Measurements from ENCODE around the gene ISOC2. TPM values are rescaled to one million over a fixed set of nuclear protein-coding genes. Genes with fewer than 3 reads are reported as not detected.

ISOC2 gene
- total and polyA plus RNA-seq, 4 donors: 34.9 to 85.0 (median 65.9) TPM

DNA sequence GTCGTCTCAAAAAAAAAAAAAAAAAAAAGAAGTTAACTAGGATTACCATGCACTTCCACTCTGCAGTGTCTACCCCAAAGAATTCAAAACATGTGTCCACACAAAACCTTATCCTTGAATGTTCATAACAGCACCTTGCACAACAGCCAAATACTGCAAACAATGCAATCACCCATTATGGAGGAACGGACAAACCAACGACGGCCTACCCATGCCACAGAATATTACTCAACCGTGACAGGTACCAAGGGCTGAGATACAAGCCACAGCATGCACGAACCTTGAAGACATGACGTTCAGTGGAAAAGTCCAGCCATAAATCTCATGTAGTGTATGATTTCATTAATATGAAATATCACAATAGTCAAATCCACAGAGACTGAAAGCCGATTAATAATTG lies 15.4 kb downstream of the ISOC2 start:
- TF ChIP-seq, protein P1, sequence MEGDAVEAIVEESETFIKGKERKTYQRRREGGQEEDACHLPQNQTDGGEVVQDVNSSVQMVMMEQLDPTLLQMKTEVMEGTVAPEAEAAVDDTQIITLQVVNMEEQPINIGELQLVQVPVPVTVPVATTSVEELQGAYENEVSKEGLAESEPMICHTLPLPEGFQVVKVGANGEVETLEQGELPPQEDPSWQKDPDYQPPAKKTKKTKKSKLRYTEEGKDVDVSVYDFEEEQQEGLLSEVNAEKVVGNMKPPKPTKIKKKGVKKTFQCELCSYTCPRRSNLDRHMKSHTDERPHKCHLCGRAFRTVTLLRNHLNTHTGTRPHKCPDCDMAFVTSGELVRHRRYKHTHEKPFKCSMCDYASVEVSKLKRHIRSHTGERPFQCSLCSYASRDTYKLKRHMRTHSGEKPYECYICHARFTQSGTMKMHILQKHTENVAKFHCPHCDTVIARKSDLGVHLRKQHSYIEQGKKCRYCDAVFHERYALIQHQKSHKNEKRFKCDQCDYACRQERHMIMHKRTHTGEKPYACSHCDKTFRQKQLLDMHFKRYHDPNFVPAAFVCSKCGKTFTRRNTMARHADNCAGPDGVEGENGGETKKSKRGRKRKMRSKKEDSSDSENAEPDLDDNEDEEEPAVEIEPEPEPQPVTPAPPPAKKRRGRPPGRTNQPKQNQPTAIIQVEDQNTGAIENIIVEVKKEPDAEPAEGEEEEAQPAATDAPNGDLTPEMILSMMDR (IDR thresholded peaks at IDR 0.05; ENCODE audit: control extremely low read depth, extremely low read depth): no peak
- ATAC-seq (ENCODE audit: insufficient read depth, low FRiP score): no peak
- no peak overlapping the region for H3K4me3 ChIP-seq
- no peaks in the 10 kb centered on the region for H3K36me3 ChIP-seq (ENCODE audit: control insufficient read depth in 4 of 4, insufficient read depth in 4 of 4, low read length in 4 of 4)
- no peak overlapping the region for H3K9ac ChIP-seq (ENCODE audit: insufficient read depth in 1 of 2, low read length in 2 of 2)
- H3K27ac ChIP-seq (ENCODE audit: low read depth in 1 of 2, low read length in 1 of 2): no peak overlapping the region
- peaks cover 0 to 5% (median 0%) of the 10 kb centered on the region in 4 donors for H3K9me3 ChIP-seq (ENCODE audit: control insufficient read depth in 4 of 4, insufficient read depth in 3 of 4, low read length in 3 of 4)
- H3K4me1 ChIP-seq (ENCODE audit: control insufficient read depth in 5 of 5, insufficient read depth in 5 of 5, low read length in 5 of 5): peaks cover 0 to 4% (median 0%) of the 10 kb centered on the region in 5 donors
- 62 to 67% methylated on average over 8 of the region's 8 CpGs for WGBS, 2 donors
- no peak for DNase-seq
- peaks cover 4 to 78% (median 40%) of the 10 kb centered on the region in 3 donors for H3K27me3 ChIP-seq (ENCODE audit: control insufficient read depth in 3 of 3, insufficient read depth in 3 of 3, low read length in 2 of 3)

DNA sequence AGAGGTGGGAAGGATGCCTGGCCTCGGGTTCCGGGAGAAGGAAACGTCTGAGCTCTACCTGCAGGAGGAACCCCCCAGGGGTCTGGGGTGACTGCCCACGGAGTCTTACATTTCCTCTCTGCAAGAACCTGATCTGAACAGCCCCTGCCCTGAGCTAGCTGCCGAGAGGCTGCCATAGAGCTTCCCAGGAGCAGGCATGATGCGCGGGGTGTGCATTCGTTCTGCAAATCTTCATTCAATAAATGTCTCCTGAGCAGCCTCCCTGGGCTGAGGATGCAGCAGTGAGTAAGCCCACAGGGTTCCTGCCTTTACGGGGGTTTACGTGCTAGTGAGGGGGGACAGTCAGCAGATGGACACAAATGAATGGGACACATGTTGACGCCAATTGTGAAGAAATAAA lies 16.8 kb downstream of the ISOC2 start:
- H3K4me1 ChIP-seq (ENCODE audit: control insufficient read depth in 5 of 5, insufficient read depth in 5 of 5, low read length in 5 of 5): peaks cover 0 to 11% (median 0%) of the 10 kb centered on the region in 5 donors
- TF ChIP-seq, protein P1 (IDR thresholded peaks at IDR 0.05; ENCODE audit: control extremely low read depth, extremely low read depth): no peak
- no peak overlapping the region for H3K9ac ChIP-seq (ENCODE audit: insufficient read depth in 1 of 2, low read length in 2 of 2)
- peaks cover 0 to 8% (median 0%) of the 10 kb centered on the region in 4 donors for H3K9me3 ChIP-seq (ENCODE audit: control insufficient read depth in 4 of 4, insufficient read depth in 3 of 4, low read length in 3 of 4)
- H3K27me3 ChIP-seq (ENCODE audit: control insufficient read depth in 3 of 3, insufficient read depth in 3 of 3, low read length in 2 of 3): peaks cover 12 to 80% (median 49%) of the 10 kb centered on the region in 3 donors
- no peak overlapping the region for H3K27ac ChIP-seq (ENCODE audit: low read depth in 1 of 2, low read length in 1 of 2)
- no peak overlapping the region for H3K4me3 ChIP-seq
- H3K36me3 ChIP-seq (ENCODE audit: control insufficient read depth in 4 of 4, insufficient read depth in 4 of 4, low read length in 4 of 4): no peaks in the 10 kb centered on the region
- ATAC-seq (ENCODE audit: insufficient read depth, low FRiP score) (no peak), DNase-seq (no peak)
- 42 to 47% methylated on average over 11 of the region's 11 CpGs for WGBS, 2 donors

DNA sequence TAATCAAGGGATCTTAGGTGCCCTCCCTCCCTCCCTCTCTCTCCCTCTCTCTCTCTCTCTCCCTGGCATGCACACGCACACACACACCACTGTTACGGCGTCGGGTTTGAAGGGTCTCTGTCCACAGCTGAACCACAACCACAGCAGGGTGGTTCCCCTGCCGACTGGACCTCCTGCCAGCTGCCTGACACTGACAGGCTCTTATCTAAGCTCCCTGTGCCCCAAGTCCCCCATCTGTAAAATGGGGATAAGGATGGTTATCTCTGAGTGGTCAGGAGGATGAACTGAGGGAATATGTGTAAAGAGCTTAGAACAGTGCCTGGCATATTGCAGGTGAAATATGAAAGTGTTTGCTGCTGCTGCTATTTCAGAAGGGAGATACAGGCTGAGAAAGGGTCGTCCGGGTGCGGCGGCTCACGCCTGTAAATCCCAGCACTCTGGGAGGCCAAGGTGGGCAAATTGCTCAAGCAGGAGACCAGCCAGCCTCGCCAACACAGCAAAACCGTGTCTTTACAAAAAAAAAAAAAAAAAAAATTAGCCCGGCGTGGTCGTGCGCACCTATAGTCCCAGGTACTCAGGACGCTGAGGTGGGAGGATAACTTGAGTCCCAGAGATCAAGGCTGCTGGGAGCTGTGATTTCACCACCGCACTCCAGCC lies 17.5 kb downstream of the ISOC2 start:
- peaks cover 0 to 9% (median 0%) of the 10 kb centered on the region in 4 donors for H3K9me3 ChIP-seq (ENCODE audit: control insufficient read depth in 4 of 4, insufficient read depth in 3 of 4, low read length in 3 of 4)
- H3K36me3 ChIP-seq (ENCODE audit: control insufficient read depth in 4 of 4, insufficient read depth in 4 of 4, low read length in 4 of 4): no peaks in the 10 kb centered on the region
- TF ChIP-seq, protein P1 (IDR thresholded peaks at IDR 0.05; ENCODE audit: control extremely low read depth, extremely low read depth): no peak
- no peak overlapping the region for H3K27ac ChIP-seq (ENCODE audit: low read depth in 1 of 2, low read length in 1 of 2)
- H3K4me3 ChIP-seq: no peak overlapping the region
- DNase-seq: no peak
- peaks cover 0 to 11% (median 0%) of the 10 kb centered on the region in 5 donors for H3K4me1 ChIP-seq (ENCODE audit: control insufficient read depth in 5 of 5, insufficient read depth in 5 of 5, low read length in 5 of 5)
- 34 to 37% methylated on average over 18 of the region's 18 CpGs for WGBS, 2 donors
- no peak for ATAC-seq (ENCODE audit: insufficient read depth, low FRiP score)
- H3K27me3 ChIP-seq (ENCODE audit: control insufficient read depth in 3 of 3, insufficient read depth in 3 of 3, low read length in 2 of 3): peaks cover 12 to 79% (median 50%) of the 10 kb centered on the region in 3 donors
- H3K9ac ChIP-seq (ENCODE audit: insufficient read depth in 1 of 2, low read length in 2 of 2): no peak overlapping the region

All from lung (tissue), 12 donors.